PFSK-1 (cell line): ENCODE results near the gene PHACTR1.

Experiments used
- FOXP2 ChIP-seq: optimal IDR thresholded peaks from 2 replicates; pipeline ENCODE3; 2011; ENCODE audit warnings: borderline replicate concordance, control low read depth, inconsistent platforms; ENCODE audit not compliant: insufficient read depth; ENCODE audit errors: extremely low read length, extremely low read depth
- POLR2AphosphoS5 ChIP-seq: IDR thresholded peaks from 2 replicates; pipeline ENCODE4 v1.6.1; 2012; ENCODE audit warnings: low read depth, mild to moderate bottlenecking, control low read depth, low read length, moderate library complexity
- SIN3A ChIP-seq: IDR thresholded peaks from 2 replicates; pipeline ENCODE4 v1.6.1; 2012; ENCODE audit warnings: mild to moderate bottlenecking, low read length, moderate library complexity, borderline replicate concordance; ENCODE audit not compliant: insufficient read depth
- TAF1 ChIP-seq: IDR thresholded peaks from 2 replicates; pipeline ENCODE4 v1.6.1; 2012; ENCODE audit warnings: low read length, control low read depth, borderline replicate concordance; ENCODE audit not compliant: insufficient read depth
- TF ChIP-seq, protein P1 (sequence below), 2 experiments: IDR thresholded peaks; 2 replicates each; pipeline versions ENCODE4 v1.6.1 to v1.8.0; 2011 to 2012; ENCODE audit warnings: low read depth in 2 of 2, low read length in 2 of 2, control low read depth in 1 of 2, inconsistent platforms in 1 of 2, mild to moderate bottlenecking in 1 of 2, moderate library complexity in 1 of 2; ENCODE audit not compliant: insufficient read depth in 1 of 2

DNA sequence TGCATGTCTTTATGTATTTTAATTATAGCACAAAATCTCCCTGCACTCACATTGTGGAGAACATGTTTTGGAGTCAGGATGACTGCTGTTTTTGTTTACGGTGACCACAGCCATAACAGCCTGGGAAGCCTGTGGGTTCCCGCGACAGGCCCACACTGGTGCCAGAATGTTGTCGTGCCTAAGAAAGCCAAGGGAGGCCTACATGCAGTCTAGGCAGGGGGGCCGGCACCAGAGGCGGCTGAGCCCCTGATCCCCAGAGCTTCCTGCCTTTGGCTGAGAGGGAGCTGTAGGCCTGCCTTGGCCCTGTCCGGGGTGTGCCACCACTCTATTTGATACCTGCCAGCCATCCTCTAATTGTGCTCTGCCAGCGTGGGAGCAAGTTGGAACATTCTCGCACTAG, 565.1 kb downstream of the PHACTR1 start:
- TF ChIP-seq, protein P1, sequence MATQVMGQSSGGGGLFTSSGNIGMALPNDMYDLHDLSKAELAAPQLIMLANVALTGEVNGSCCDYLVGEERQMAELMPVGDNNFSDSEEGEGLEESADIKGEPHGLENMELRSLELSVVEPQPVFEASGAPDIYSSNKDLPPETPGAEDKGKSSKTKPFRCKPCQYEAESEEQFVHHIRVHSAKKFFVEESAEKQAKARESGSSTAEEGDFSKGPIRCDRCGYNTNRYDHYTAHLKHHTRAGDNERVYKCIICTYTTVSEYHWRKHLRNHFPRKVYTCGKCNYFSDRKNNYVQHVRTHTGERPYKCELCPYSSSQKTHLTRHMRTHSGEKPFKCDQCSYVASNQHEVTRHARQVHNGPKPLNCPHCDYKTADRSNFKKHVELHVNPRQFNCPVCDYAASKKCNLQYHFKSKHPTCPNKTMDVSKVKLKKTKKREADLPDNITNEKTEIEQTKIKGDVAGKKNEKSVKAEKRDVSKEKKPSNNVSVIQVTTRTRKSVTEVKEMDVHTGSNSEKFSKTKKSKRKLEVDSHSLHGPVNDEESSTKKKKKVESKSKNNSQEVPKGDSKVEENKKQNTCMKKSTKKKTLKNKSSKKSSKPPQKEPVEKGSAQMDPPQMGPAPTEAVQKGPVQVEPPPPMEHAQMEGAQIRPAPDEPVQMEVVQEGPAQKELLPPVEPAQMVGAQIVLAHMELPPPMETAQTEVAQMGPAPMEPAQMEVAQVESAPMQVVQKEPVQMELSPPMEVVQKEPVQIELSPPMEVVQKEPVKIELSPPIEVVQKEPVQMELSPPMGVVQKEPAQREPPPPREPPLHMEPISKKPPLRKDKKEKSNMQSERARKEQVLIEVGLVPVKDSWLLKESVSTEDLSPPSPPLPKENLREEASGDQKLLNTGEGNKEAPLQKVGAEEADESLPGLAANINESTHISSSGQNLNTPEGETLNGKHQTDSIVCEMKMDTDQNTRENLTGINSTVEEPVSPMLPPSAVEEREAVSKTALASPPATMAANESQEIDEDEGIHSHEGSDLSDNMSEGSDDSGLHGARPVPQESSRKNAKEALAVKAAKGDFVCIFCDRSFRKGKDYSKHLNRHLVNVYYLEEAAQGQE (IDR thresholded peaks at IDR 0.05; ENCODE audit: insufficient read depth in 1 of 2, low read depth in 2 of 2, low read length in 2 of 2): no peak
- no peak for TF ChIP-seq SIN3A
- TF ChIP-seq POLR2AphosphoS5: no peak
- TF ChIP-seq FOXP2: no peak
- TF ChIP-seq TAF1: no peak
